SK-N-SH treated with all-trans-retinoic acid at 6 μM for 48 hours (cell line): ENCODE measurements around the gene SPOCK2.

Experiments
- BACH2 ChIP-seq: fragments of 250-450 bp; sonication (Bioruptor Pico); IDR thresholded peaks from 2 replicates; pipeline ENCODE4 v1.9.0; 2021; ENCODE audit warnings: mild to moderate bottlenecking, borderline replicate concordance
- CSDC2 ChIP-seq: fragments of 250-450 bp; sonication (Bioruptor Pico); IDR thresholded peaks from 2 replicates; pipeline ENCODE4 v1.5.0; 2020; ENCODE audit warnings: mild to moderate bottlenecking, moderate library complexity
- GLIS3 ChIP-seq: fragments of 250-450 bp; sonication (Bioruptor Pico); IDR thresholded peaks from 2 replicates; pipeline ENCODE4 v1.5.0; 2020; ENCODE audit warnings: mild to moderate bottlenecking, moderate library complexity
- OSR1 ChIP-seq: fragments of 250-450 bp; sonication (Bioruptor Pico); IDR thresholded peaks from 2 replicates; pipeline ENCODE4 v1.8.0; 2022; ENCODE audit warnings: moderate library complexity, mild to moderate bottlenecking, inconsistent platforms
- PPARA ChIP-seq: fragments of 250-450 bp; sonication (Bioruptor Pico); IDR thresholded peaks from 2 replicates; pipeline ENCODE4 v1.5.0; 2020; ENCODE audit warnings: mild to moderate bottlenecking, borderline replicate concordance
- RARB ChIP-seq: fragments of 250-450 bp; sonication (Bioruptor Pico); IDR thresholded peaks from 2 replicates; pipeline ENCODE4 v1.8.0; 2021; ENCODE audit warnings: mild to moderate bottlenecking, moderate library complexity
- SNAI2 ChIP-seq: fragments of 250-450 bp; sonication (Bioruptor Pico); IDR thresholded peaks from 2 replicates; pipeline ENCODE4 v1.5.0; 2020; ENCODE audit warnings: mild to moderate bottlenecking, moderate library complexity
- ZFP30 ChIP-seq: fragments of 450-650 bp; formaldehyde crosslinking; IDR thresholded peaks from 2 replicates; pipeline ENCODE4 v1.5.0; 2022; ENCODE audit warnings: mild to moderate bottlenecking, moderate library complexity
- ZNF70 ChIP-seq: fragments of 450-650 bp; formaldehyde crosslinking; IDR thresholded peaks from 2 replicates; pipeline ENCODE4 v1.5.0; 2020; ENCODE audit warnings: mild to moderate bottlenecking, moderate library complexity
- ZNF8 ChIP-seq: fragments of 450-650 bp; formaldehyde crosslinking; IDR thresholded peaks from 2 replicates; pipeline ENCODE4 v1.5.0; 2020; ENCODE audit warnings: mild to moderate bottlenecking, moderate library complexity
- TF ChIP-seq, protein P1 (sequence below): fragments of 250-450 bp; sonication (Bioruptor Pico); IDR thresholded peaks from 2 replicates; pipeline ENCODE4 v1.5.0; 2020; ENCODE audit warnings: mild to moderate bottlenecking, moderate library complexity
- TF ChIP-seq, protein P2 (sequence below): fragments of 250-450 bp; sonication (Bioruptor Pico); IDR thresholded peaks from 2 replicates; pipeline ENCODE4 v1.8.0; 2020; ENCODE audit warnings: mild to moderate bottlenecking, moderate library complexity, borderline replicate concordance

DNA sequence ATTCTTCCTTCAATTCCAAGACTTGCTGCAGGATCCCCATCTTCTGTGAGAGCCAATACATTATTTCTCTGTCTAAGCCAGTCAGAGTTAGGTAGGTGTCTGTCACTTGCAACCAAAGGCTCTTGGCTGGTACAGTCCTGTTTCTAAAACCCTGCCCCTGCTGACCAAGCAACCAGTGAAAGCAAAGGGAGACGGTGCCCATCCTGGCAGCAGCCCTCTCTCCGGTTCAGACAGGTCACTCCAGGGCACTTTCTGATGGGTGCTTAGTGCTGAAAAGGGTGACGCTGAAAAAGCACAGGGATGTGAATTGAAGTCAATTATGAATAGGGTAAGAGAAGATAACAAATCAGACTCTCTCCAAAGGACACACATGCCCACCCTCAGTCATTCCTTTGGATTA, 37.5 kb downstream of the SPOCK2 start:
- TF ChIP-seq BACH2 = no peak
- no peak for TF ChIP-seq SNAI2 (CRISPR knock-in tag)
- TF ChIP-seq, protein P1, sequence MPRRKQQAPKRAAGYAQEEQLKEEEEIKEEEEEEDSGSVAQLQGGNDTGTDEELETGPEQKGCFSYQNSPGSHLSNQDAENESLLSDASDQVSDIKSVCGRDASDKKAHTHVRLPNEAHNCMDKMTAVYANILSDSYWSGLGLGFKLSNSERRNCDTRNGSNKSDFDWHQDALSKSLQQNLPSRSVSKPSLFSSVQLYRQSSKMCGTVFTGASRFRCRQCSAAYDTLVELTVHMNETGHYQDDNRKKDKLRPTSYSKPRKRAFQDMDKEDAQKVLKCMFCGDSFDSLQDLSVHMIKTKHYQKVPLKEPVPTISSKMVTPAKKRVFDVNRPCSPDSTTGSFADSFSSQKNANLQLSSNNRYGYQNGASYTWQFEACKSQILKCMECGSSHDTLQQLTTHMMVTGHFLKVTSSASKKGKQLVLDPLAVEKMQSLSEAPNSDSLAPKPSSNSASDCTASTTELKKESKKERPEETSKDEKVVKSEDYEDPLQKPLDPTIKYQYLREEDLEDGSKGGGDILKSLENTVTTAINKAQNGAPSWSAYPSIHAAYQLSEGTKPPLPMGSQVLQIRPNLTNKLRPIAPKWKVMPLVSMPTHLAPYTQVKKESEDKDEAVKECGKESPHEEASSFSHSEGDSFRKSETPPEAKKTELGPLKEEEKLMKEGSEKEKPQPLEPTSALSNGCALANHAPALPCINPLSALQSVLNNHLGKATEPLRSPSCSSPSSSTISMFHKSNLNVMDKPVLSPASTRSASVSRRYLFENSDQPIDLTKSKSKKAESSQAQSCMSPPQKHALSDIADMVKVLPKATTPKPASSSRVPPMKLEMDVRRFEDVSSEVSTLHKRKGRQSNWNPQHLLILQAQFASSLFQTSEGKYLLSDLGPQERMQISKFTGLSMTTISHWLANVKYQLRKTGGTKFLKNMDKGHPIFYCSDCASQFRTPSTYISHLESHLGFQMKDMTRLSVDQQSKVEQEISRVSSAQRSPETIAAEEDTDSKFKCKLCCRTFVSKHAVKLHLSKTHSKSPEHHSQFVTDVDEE (CRISPR knock-in tag) = no peak
- no peak for TF ChIP-seq CSDC2 (CRISPR knock-in tag)
- TF ChIP-seq ZNF8 (CRISPR knock-in tag) = no peak
- TF ChIP-seq RARB (CRISPR knock-in tag) = no peak
- TF ChIP-seq ZFP30 = no peak
- TF ChIP-seq, protein P2, sequence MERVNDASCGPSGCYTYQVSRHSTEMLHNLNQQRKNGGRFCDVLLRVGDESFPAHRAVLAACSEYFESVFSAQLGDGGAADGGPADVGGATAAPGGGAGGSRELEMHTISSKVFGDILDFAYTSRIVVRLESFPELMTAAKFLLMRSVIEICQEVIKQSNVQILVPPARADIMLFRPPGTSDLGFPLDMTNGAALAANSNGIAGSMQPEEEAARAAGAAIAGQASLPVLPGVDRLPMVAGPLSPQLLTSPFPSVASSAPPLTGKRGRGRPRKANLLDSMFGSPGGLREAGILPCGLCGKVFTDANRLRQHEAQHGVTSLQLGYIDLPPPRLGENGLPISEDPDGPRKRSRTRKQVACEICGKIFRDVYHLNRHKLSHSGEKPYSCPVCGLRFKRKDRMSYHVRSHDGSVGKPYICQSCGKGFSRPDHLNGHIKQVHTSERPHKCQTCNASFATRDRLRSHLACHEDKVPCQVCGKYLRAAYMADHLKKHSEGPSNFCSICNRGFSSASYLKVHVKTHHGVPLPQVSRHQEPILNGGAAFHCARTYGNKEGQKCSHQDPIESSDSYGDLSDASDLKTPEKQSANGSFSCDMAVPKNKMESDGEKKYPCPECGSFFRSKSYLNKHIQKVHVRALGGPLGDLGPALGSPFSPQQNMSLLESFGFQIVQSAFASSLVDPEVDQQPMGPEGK (CRISPR knock-in tag) = no peak
- no peak for TF ChIP-seq ZNF70 (CRISPR knock-in tag)
- no peak for TF ChIP-seq PPARA (CRISPR knock-in tag)
- no peak for TF ChIP-seq GLIS3 (CRISPR knock-in tag)
- no peak for TF ChIP-seq OSR1 (CRISPR knock-in tag)
